ENCODE data around the gene PRKD1. TPM values are rescaled to one million over a fixed set of nuclear protein-coding genes. Genes with fewer than 3 reads are reported as not detected.

PRKD1 gene
- total RNA-seq, 1 experiment from 2014 or later: 1.2 TPM

- ChIA-PET CTCF (no interaction called here), POLR2A (ENCODE audit: unreplicated experiment) (no interaction called here)
- no peaks in the 10 kb centered on the region for H3K27me3 ChIP-seq (ENCODE audit: low read length)
- no peaks in the 10 kb centered on the region for H3K9me3 ChIP-seq (ENCODE audit: low read length)
- H3F3A ChIP-seq (ENCODE audit: low read length, unreplicated experiment): no peaks in the 10 kb centered on the region
- H3K4me1 ChIP-seq (ENCODE audit: insufficient read depth, low read length): no peaks in the 10 kb centered on the region
- H3K9ac ChIP-seq (ENCODE audit: low read length): no peak overlapping the region
- DNase-seq: no peak
- BruUV-seq (replicated peaks): no TSS peak
- H3K27ac ChIP-seq (ENCODE audit: low read length): no peak overlapping the region
- ATAC-seq: no peak
- TF ChIP-seq EZH2 (IDR thresholded peaks at IDR 0.05; ENCODE audit: low read length, unreplicated experiment) (no peak), EZH2phosphoT487 (IDR thresholded peaks at IDR 0.05; ENCODE audit: borderline replicate concordance, low read length) (no peak), CTCF (conservative IDR thresholded peaks at IDR 0.05; ENCODE audit: low read depth, low read length) (no peak)
- no peaks in the 10 kb centered on the region for H3K9me2 ChIP-seq (replicated peaks; ENCODE audit: low read length)
- no peak overlapping the region for H2AFZ ChIP-seq (ENCODE audit: low read length)
- no peak overlapping the region for H3K4me2 ChIP-seq (ENCODE audit: low read length)
- no peaks in the 10 kb centered on the region for H3K36me3 ChIP-seq (ENCODE audit: low read depth, low read length)
- intact Hi-C loops (cut with micrococcal nuclease): no loop called here
- no peak overlapping the region for H3K4me3 ChIP-seq (ENCODE audit: low read length)
- H4K20me1 ChIP-seq (ENCODE audit: low read length): no peaks in the 10 kb centered on the region
- no peaks in the 10 kb centered on the region for H3K79me2 ChIP-seq (ENCODE audit: low read length)
Observed at GRCh38 chr14:29806124-29806517, 121.5 kb downstream of the PRKD1 start.

- POLR2A ChIA-PET (ENCODE audit: unreplicated experiment): no interaction called here
- BruUV-seq (replicated peaks): no TSS peak
- Histone ChIP-seq H3K4me2 (ENCODE audit: low read length) (no peak overlapping the region), H3K79me2 (ENCODE audit: low read length) (no peaks in the 10 kb centered on the region), H3K9ac (ENCODE audit: low read length) (no peak overlapping the region), H3K27me3 (ENCODE audit: low read length) (no peaks in the 10 kb centered on the region), H3K4me3 (ENCODE audit: low read length) (no peak overlapping the region), H2AFZ (ENCODE audit: low read length) (no peak overlapping the region), H4K20me1 (ENCODE audit: low read length) (no peaks in the 10 kb centered on the region), H3K36me3 (ENCODE audit: low read depth, low read length) (no peaks in the 10 kb centered on the region), H3K27ac (ENCODE audit: low read length) (no peak overlapping the region), H3K4me1 (ENCODE audit: insufficient read depth, low read length) (no peaks in the 10 kb centered on the region), H3F3A (ENCODE audit: low read length, unreplicated experiment) (no peaks in the 10 kb centered on the region), H3K9me2 (replicated peaks; ENCODE audit: low read length) (no peaks in the 10 kb centered on the region), H3K9me3 (ENCODE audit: low read length) (no peaks in the 10 kb centered on the region)
- TF ChIP-seq EZH2 (IDR thresholded peaks at IDR 0.05; ENCODE audit: low read length, unreplicated experiment): no peak
- no peak for TF ChIP-seq EZH2phosphoT487 (IDR thresholded peaks at IDR 0.05; ENCODE audit: borderline replicate concordance, low read length)
- no peak for TF ChIP-seq CTCF (conservative IDR thresholded peaks at IDR 0.05; ENCODE audit: low read depth, low read length)
- CTCF ChIA-PET: no interaction called here
- peak; percentile 64 for ATAC-seq
- peak; percentile 52 for DNase-seq
- intact Hi-C loops (cut with micrococcal nuclease): no loop called here
Observed at GRCh38 chr14:29805415-29806123, 122.1 kb downstream of the PRKD1 start.

GRCh38 chr14:29804481-29805266 lies 123.0 kb downstream of the PRKD1 start:
- H3F3A ChIP-seq (ENCODE audit: low read length, unreplicated experiment): no peaks in the 10 kb centered on the region
- H3K9me3 ChIP-seq (ENCODE audit: low read length): no peaks in the 10 kb centered on the region
- no peak overlapping the region for H3K4me3 ChIP-seq (ENCODE audit: low read length)
- intact Hi-C loops (cut with micrococcal nuclease): no loop called here
- no peaks in the 10 kb centered on the region for H3K27me3 ChIP-seq (ENCODE audit: low read length)
- no peak overlapping the region for H3K9ac ChIP-seq (ENCODE audit: low read length)
- no peaks in the 10 kb centered on the region for H3K79me2 ChIP-seq (ENCODE audit: low read length)
- H2AFZ ChIP-seq (ENCODE audit: low read length): no peak overlapping the region
- H4K20me1 ChIP-seq (ENCODE audit: low read length): no peaks in the 10 kb centered on the region
- H3K4me1 ChIP-seq (ENCODE audit: insufficient read depth, low read length): no peaks in the 10 kb centered on the region
- no TSS peak for BruUV-seq (replicated peaks)
- ChIA-PET CTCF (no interaction called here), POLR2A (ENCODE audit: unreplicated experiment) (no interaction called here)
- ATAC-seq (no peak), DNase-seq (no peak)
- H3K9me2 ChIP-seq (replicated peaks; ENCODE audit: low read length): no peaks in the 10 kb centered on the region
- no peak overlapping the region for H3K4me2 ChIP-seq (ENCODE audit: low read length)
- no peak overlapping the region for H3K27ac ChIP-seq (ENCODE audit: low read length)
- no peaks in the 10 kb centered on the region for H3K36me3 ChIP-seq (ENCODE audit: low read depth, low read length)
- TF ChIP-seq CTCF (conservative IDR thresholded peaks at IDR 0.05; ENCODE audit: low read depth, low read length): no peak
- TF ChIP-seq EZH2 (IDR thresholded peaks at IDR 0.05; ENCODE audit: low read length, unreplicated experiment): no peak
- TF ChIP-seq EZH2phosphoT487 (IDR thresholded peaks at IDR 0.05; ENCODE audit: borderline replicate concordance, low read length): no peak
